Measurements from ENCODE around the gene SLC12A8.

GRCh38 chr3:125058529-125058928 is 154.0 kb downstream of the SLC12A8 start:
- no peak for TF ChIP-seq CTCF (IDR thresholded peaks at IDR 0.05; ENCODE audit: low read length)
- no peak for TF ChIP-seq EZH2 (optimal IDR thresholded peaks at IDR 0.05; ENCODE audit: low read depth, low read length)
